Caki2 (cell line): ENCODE results near the gene AGAP2. TPM values are rescaled to one million over a fixed set of nuclear protein-coding genes. Genes with fewer than 3 reads are reported as not detected.
"Not testable (repeated sequence)": the region's sequence is repeated elsewhere in the genome, so short reads cannot be mapped to it uniquely, and the experiment has no call there.

ENCODE experiments used
- DNase-seq: peaks from one replicate; pipeline ENCODE4 v3.0.0-alpha.2; 2015; ENCODE audit warnings: low read depth
- in situ Hi-C: cut with HindIII; loops from 2 replicates; pipeline ENCODE4 v1.10.0; 2016; ENCODE audit warnings: low sequenced_read_pairs, low pct_unique_long_range_greater_than_20kb, mixed read lengths
- total RNA-seq: library from RNA; depleted of rRNA; stranded (reverse); fragments of >200 nt; shearing (Covaris generic); gene quantifications from 2 replicates; pipeline ENCODE4 v1.2.3, GENCODE V29; 2014; ENCODE audit warnings: low replicate concordance; rRNA removed

AGAP2 gene
- total RNA-seq, 1 experiment from 2014 or later, result 1.1 TPM

DNA sequence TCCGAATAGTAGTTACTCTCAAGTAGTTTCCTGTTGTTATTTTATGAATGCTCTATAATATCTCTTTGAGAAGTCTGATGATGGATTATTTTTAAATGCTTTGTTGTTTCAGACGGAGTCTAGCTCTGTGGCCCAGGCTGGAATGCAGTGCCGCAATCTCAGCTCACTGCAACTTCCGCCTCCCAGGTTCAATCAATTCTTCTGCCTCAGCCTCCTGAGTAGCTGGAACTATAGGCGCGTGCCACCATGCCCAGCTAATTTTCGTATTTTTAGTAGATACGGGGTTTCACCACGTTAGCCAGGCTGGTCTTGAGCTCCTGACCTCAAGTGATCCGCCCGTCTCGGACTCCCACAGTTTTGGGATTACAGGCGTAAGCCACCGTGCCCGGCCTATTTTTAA is 46.0 kb downstream of the AGAP2 start:
- in situ Hi-C loops, result no loop called here
- no peak for DNase-seq

DNA sequence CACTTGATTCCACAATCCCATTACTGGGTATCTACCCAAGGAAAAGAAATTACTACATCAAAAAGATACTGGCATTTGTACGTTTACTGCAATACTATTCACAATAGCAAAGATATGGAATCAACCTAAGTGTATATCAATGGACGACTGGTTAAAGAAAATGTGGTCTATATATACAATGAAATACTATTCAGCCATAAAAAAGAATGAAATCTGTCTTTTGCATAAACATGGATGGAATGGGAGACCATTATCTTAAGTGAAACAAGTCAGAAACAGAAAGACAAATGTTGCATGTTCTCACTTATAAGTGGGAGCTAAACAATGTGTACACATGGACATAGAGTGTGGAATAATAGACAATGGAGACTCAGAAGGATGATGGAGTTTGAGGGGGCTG is 49.6 kb downstream of the AGAP2 start:
- DNase-seq, result no peak
- in situ Hi-C loops, result no loop called here

DNA sequence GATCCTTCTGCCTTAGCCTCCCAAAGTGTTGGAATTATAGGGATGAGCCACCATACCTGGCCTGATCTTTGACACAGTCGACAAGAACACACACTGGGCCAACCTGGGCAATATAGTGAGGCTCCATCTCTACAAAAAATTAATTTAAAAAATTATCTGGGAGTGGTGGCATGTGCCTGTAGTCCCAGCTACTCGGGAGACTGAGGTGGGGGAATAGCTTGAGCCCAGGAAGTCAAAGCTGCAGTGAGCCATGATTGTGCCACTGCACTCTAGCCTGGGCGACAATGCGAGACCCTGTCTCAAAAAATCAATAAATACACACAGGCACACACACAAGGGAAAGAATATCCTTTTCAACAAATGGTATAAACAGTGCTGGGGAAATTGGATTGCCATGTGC is 50.7 kb downstream of the AGAP2 start:
- in situ Hi-C loops, result no loop called here
- DNase-seq, result no peak

DNA sequence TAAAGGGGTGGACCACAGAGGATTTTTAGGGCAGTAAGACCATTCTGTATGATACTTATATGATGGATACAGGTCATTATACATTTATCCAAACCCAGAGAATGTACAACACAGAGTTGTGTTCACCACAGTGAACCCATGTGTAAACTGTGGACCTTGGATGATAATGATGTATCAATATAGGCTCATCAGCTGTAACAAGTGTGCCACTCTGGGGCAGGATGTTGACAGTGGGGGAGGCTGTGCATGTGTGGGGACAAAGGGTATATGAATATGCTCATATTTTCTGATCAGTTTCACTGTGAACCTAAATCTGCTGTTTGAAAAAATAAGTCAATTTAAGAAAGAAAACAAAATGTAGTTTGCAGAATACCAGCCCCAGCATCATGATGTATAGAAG is 58.8 kb downstream of the AGAP2 start:
- no peak for DNase-seq
- in situ Hi-C loops, result no loop called here

GRCh38 chr12:57677947-57678346 is 60.6 kb downstream of the AGAP2 start:
- DNase-seq, in situ Hi-C loops: not testable (repeated sequence)

DNA sequence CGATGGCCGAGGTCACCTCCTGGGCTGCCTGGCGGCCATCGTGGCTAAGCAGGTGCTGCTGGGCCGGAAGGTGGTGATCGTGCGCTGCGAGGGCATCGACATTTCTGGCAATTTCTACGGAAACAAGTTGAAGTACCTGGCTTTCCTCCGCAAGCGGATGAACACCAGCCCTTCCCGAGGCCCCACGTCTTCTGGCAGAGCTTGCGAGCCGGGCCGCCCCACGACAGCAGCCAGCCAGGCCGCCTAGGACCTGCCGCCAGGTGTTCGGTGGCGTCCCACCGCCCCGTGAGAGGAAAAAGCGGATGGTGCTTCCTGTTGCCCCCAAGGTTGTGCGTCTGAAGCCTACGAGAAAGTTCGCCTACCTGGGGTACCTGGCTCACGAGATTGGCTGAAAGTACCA is 63.9 kb downstream of the AGAP2 start:
- DNase-seq, result no peak
- in situ Hi-C loops, result no loop called here

Other genes starting within 250 kb of the AGAP2 start
- 19.6 and 64.7 TPM in 2 replicates for gene DDIT3, start 218.2 kb downstream of the AGAP2 start, total RNA-seq
- gene MBD6, start 215.9 kb downstream of the AGAP2 start, total RNA-seq, result 4.3 and 8.3 TPM in 2 replicates
- gene DCTN2, start 191.6 kb downstream of the AGAP2 start, total RNA-seq, result 358 and 362 TPM in 2 replicates
- not detected in 2 replicates for gene KIF5A, start 188.7 kb downstream of the AGAP2 start, total RNA-seq
- gene PIP4K2C, start 147.6 kb downstream of the AGAP2 start, total RNA-seq, result 33.7 and 39.2 TPM in 2 replicates
- 9.6 and 14.4 TPM in 2 replicates for gene DTX3, start 133.9 kb downstream of the AGAP2 start, total RNA-seq
- gene ARHGEF25, start 127.3 kb downstream of the AGAP2 start, total RNA-seq, result 43.3 and 58.6 TPM in 2 replicates
- 64.3 and 66.6 TPM in 2 replicates for gene B4GALNT1, start 105.5 kb downstream of the AGAP2 start, total RNA-seq
- 185 and 187 TPM in 2 replicates for gene OS9, start 44.6 kb downstream of the AGAP2 start, total RNA-seq
- 103 and 136 TPM in 2 replicates for gene TSPAN31, start 6.3 kb upstream of the AGAP2 start, total RNA-seq
- 463 and 654 TPM in 2 replicates for gene CDK4, start 13.6 kb upstream of the AGAP2 start, total RNA-seq
- gene MARCHF9, start 16.4 kb upstream of the AGAP2 start, total RNA-seq, result 8.0 and 16.6 TPM in 2 replicates
- 0.07 and 0.46 TPM in 2 replicates for gene CYP27B1, start 28.3 kb upstream of the AGAP2 start, total RNA-seq
- 30.4 and 118 TPM in 2 replicates for gene METTL1, start 33.4 kb upstream of the AGAP2 start, total RNA-seq
- gene EEF1AKMT3, start 33.9 kb upstream of the AGAP2 start, total RNA-seq, result 10.5 and 12.6 TPM in 2 replicates
- gene TSFM, start 44.0 kb upstream of the AGAP2 start, total RNA-seq, result 25.5 and 49.0 TPM in 2 replicates
- not detected in 2 replicates for gene AVIL, start 80.0 kb upstream of the AGAP2 start, total RNA-seq
- 47.5 and 73.7 TPM in 2 replicates for gene CTDSP2, start 108.0 kb upstream of the AGAP2 start, total RNA-seq
- 15.3 and 27.9 TPM in 2 replicates for gene ATP23, start 202.8 kb upstream of the AGAP2 start, total RNA-seq